ENCODE data around the gene CISH.

CISH gene

DNA sequence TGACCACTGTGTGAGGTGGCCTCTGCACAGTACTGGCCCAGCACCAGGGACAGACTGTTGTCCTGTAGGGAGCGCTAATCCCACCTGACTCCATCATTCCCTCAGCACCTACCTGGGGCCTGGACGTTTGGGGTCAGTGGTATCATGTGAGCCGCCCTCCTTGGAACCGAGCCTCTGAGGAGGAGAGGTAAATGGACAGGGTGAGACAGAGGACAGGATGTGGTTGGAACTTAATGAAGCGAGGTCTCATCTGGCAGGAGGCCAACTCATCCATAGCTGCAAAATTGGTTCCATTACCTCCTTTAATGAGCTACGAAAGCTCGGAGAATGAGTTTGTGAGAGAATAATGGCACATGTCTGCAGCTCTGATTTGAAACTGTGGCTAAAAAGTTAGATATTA, 19.3 kb upstream of the CISH start:
- peaks cover 87% of the 10 kb centered on the region for H4K20me1 ChIP-seq (ENCODE audit: insufficient read depth, low read length)
- no peaks in the 10 kb centered on the region for H3K27me3 ChIP-seq (ENCODE audit: insufficient read depth, low read length, poor library complexity)
- no peak for ATAC-seq (ENCODE audit: insufficient read depth, low read depth)
- H3K36me3 ChIP-seq (ENCODE audit: insufficient read depth, low read length), result peaks cover 89% of the 10 kb centered on the region
- H3K27ac ChIP-seq (ENCODE audit: low read length), result peak overlapping the region; percentile 44
- peaks cover 79% of the 10 kb centered on the region for H3K4me1 ChIP-seq (ENCODE audit: insufficient read depth, low read length)
- DNase-seq, result no peak
- no peak overlapping the region for H2AFZ ChIP-seq (ENCODE audit: low read depth, low read length)
- no peak overlapping the region for H3K4me2 ChIP-seq (ENCODE audit: insufficient read depth, low read length)
- H3K9ac ChIP-seq (ENCODE audit: low read depth, low read length), result no peak overlapping the region
- no peak for TF ChIP-seq EZH2 (IDR thresholded peaks at IDR 0.05; ENCODE audit: borderline replicate concordance, low read depth, low read length, severe bottlenecking)
- TF ChIP-seq, protein P1, sequence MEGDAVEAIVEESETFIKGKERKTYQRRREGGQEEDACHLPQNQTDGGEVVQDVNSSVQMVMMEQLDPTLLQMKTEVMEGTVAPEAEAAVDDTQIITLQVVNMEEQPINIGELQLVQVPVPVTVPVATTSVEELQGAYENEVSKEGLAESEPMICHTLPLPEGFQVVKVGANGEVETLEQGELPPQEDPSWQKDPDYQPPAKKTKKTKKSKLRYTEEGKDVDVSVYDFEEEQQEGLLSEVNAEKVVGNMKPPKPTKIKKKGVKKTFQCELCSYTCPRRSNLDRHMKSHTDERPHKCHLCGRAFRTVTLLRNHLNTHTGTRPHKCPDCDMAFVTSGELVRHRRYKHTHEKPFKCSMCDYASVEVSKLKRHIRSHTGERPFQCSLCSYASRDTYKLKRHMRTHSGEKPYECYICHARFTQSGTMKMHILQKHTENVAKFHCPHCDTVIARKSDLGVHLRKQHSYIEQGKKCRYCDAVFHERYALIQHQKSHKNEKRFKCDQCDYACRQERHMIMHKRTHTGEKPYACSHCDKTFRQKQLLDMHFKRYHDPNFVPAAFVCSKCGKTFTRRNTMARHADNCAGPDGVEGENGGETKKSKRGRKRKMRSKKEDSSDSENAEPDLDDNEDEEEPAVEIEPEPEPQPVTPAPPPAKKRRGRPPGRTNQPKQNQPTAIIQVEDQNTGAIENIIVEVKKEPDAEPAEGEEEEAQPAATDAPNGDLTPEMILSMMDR (IDR thresholded peaks at IDR 0.05; ENCODE audit: borderline replicate concordance, extremely low read depth, low read length, poor library complexity, severe bottlenecking), result no peak
- no peaks in the 10 kb centered on the region for H3K9me3 ChIP-seq (ENCODE audit: insufficient read depth, low read length, severe bottlenecking)
- H3K79me2 ChIP-seq (ENCODE audit: insufficient read depth, low read length), result peaks cover 100% of the 10 kb centered on the region
- no peak overlapping the region for H3K4me3 ChIP-seq (ENCODE audit: low read depth in 1 of 2, low read length in 2 of 2)

DNA sequence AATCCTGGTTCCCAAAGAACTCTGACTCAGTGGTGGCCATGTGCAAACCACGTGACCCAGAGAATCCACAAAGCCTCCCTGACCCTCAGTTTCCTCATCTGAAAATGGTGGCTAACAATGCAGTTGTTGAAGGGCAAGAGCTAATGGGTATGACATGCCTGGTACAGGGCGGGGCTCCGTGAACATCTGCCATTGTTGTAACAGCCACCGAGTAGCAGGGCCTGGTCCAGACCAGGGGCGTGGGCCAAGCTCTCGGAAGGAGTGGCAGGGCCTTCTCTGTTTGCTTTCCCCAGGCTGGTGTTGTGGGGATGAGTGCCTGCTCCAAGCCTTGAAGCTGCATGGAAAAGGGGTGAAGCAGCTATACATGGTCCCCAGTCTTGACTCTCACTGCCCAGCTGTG, 18.8 kb upstream of the CISH start:
- H3K9ac ChIP-seq (ENCODE audit: low read depth, low read length), result no peak overlapping the region
- peaks cover 94% of the 10 kb centered on the region for H3K36me3 ChIP-seq (ENCODE audit: insufficient read depth, low read length)
- DNase-seq (no peak), ATAC-seq (ENCODE audit: insufficient read depth, low read depth) (no peak)
- peaks cover 84% of the 10 kb centered on the region for H3K4me1 ChIP-seq (ENCODE audit: insufficient read depth, low read length)
- no peaks in the 10 kb centered on the region for H3K27me3 ChIP-seq (ENCODE audit: insufficient read depth, low read length, poor library complexity)
- peaks cover 100% of the 10 kb centered on the region for H3K79me2 ChIP-seq (ENCODE audit: insufficient read depth, low read length)
- no peak for TF ChIP-seq EZH2 (IDR thresholded peaks at IDR 0.05; ENCODE audit: borderline replicate concordance, low read depth, low read length, severe bottlenecking)
- TF ChIP-seq, protein P1 (IDR thresholded peaks at IDR 0.05; ENCODE audit: borderline replicate concordance, extremely low read depth, low read length, poor library complexity, severe bottlenecking), result no peak
- no peak overlapping the region for H2AFZ ChIP-seq (ENCODE audit: low read depth, low read length)
- H3K27ac ChIP-seq (ENCODE audit: low read length), result peak overlapping the region; percentile 98
- H3K4me2 ChIP-seq (ENCODE audit: insufficient read depth, low read length), result no peak overlapping the region
- no peaks in the 10 kb centered on the region for H3K9me3 ChIP-seq (ENCODE audit: insufficient read depth, low read length, severe bottlenecking)
- H3K4me3 ChIP-seq (ENCODE audit: low read depth in 1 of 2, low read length in 2 of 2), result no peak overlapping the region
- peaks cover 87% of the 10 kb centered on the region for H4K20me1 ChIP-seq (ENCODE audit: insufficient read depth, low read length)

DNA sequence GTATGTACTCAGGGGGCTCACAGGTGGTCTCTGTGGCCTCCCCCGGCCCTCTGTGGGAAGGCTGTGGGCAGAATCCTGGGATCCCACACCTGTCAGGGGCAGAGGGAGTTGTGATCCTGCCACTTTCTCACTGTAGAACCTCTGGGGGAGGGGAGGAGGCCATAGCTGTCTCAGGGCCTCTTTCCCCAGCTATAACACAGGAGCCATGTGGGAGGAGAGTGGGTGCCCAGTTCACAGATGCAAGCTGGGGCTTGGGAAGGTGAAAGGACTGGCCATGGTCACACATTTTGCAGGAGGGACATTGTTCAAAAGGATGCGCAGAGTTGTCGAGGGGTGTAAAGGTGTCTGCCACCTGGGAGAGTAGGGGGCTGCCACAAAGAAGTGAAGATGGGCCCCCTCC, 17.0 kb upstream of the CISH start:
- Histone ChIP-seq H3K79me2 (ENCODE audit: insufficient read depth, low read length) (peaks cover 100% of the 10 kb centered on the region), H3K27ac (ENCODE audit: low read length) (peak overlapping the region; percentile 98), H3K27me3 (ENCODE audit: insufficient read depth, low read length, poor library complexity) (no peaks in the 10 kb centered on the region), H2AFZ (ENCODE audit: low read depth, low read length) (no peak overlapping the region), H3K9me3 (ENCODE audit: insufficient read depth, low read length, severe bottlenecking) (no peaks in the 10 kb centered on the region), H3K4me2 (ENCODE audit: insufficient read depth, low read length) (peak overlapping the region; percentile 28; the same call in 1 of the 2 replicates), H3K4me1 (ENCODE audit: insufficient read depth, low read length) (peaks cover 91% of the 10 kb centered on the region), H3K36me3 (ENCODE audit: insufficient read depth, low read length) (peaks cover 92% of the 10 kb centered on the region), H3K9ac (ENCODE audit: low read depth, low read length) (no peak overlapping the region), H4K20me1 (ENCODE audit: insufficient read depth, low read length) (peaks cover 83% of the 10 kb centered on the region), H3K4me3 (ENCODE audit: low read depth in 1 of 2, low read length in 2 of 2) (no peak overlapping the region)
- TF ChIP-seq, protein P1 (IDR thresholded peaks at IDR 0.05; ENCODE audit: borderline replicate concordance, extremely low read depth, low read length, poor library complexity, severe bottlenecking), result no peak
- TF ChIP-seq EZH2 (IDR thresholded peaks at IDR 0.05; ENCODE audit: borderline replicate concordance, low read depth, low read length, severe bottlenecking), result no peak
- ATAC-seq (ENCODE audit: insufficient read depth, low read depth), result no peak
- DNase-seq, result peak; percentile 31
